ENCODE data around the gene SMOC1. TPM values are rescaled to one million over a fixed set of nuclear protein-coding genes. Genes with fewer than 3 reads are reported as not detected.
A peak's percentile ranks its signal among the peaks of the same experiment; 100 is the strongest.

The SMOC1 gene
- total and polyA plus RNA-seq, 2 of the 8 experiments (the other 6 are each of a cell fraction or from before 2014, with no cell fraction given): 1.6 to 2.4 TPM

DNA sequence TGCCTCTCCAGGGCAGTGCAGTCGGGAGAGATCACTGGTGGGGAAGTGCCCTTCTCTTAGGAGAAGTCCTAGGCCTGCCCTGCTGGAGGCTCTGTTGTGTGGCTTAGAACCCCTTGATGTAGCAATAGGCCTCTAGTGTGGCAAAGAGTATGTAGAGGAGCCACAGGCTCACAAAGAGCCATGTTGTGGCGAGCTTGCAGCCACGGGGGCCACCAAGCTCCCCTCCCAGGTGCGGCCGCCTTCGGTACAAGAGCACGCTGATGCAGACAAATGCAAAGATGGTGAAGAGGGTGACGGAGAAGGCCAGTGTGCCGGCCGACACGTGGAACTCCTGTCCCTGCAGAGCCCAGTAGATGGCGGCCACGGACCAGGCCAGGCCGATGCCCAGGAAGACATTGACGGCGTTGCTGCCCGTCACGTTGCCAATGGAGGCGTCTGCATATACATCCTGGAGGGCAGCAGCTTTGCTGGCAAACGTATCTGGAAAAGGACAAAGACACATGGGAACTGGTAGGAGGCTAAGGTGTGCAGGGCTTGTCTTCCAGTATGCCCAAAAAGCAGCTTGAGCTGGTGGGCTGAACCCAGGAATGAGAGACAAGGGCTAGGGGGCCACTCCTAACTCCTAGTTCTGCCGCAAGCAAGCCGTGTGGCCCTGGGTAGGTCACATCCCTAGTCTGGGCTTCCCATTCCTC, 166.8 kb downstream of the SMOC1 start (continued):
- peak; percentile 95 to 97 for TF ChIP-seq RAD21 (IDR thresholded peaks at IDR 0.05 in 1 of 2, conservative IDR thresholded peaks at IDR 0.05 in 1 of 2; ENCODE audit: low read depth in 2 of 2, low read length in 2 of 2)
- TF ChIP-seq RXRA (IDR thresholded peaks at IDR 0.05; ENCODE audit: insufficient read depth, low read depth, low read length): no peak
- TF ChIP-seq, protein P1, sequence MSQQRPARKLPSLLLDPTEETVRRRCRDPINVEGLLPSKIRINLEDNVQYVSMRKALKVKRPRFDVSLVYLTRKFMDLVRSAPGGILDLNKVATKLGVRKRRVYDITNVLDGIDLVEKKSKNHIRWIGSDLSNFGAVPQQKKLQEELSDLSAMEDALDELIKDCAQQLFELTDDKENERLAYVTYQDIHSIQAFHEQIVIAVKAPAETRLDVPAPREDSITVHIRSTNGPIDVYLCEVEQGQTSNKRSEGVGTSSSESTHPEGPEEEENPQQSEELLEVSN (IDR thresholded peaks at IDR 0.05): peak; percentile 76
- TF ChIP-seq JUND (IDR thresholded peaks at IDR 0.05; ENCODE audit: low read length): 0 out of 2 replicates have a peak, but pooled peaks have one; percentile 29
- 0 out of 2 replicates have a peak, but pooled peaks have one; percentile 61 for TF ChIP-seq GTF2F1 (IDR thresholded peaks at IDR 0.05; ENCODE audit: borderline replicate concordance, low read depth, low read length)

Measured in H1 (cell line).